GM10266 (cell line): ENCODE results near the gene ANGEL1.

Experiments used
- DNase-seq: peaks from one replicate; pipeline ENCODE4 v3.0.0; 2012; ENCODE audit errors: extremely low spot score
- TF ChIP-seq, protein P1 (sequence below): IDR thresholded peaks from 2 replicates; pipeline ENCODE4 v1.5.1; 2012; ENCODE audit warnings: mild to moderate bottlenecking, low read depth; ENCODE audit not compliant: control insufficient read depth, insufficient read depth; ENCODE audit errors: missing control alignments

ANGEL1 gene

GRCh38 chr14:76784266-76784874, 28.3 kb downstream of the ANGEL1 start:
- DNase-seq, result no peak

DNA sequence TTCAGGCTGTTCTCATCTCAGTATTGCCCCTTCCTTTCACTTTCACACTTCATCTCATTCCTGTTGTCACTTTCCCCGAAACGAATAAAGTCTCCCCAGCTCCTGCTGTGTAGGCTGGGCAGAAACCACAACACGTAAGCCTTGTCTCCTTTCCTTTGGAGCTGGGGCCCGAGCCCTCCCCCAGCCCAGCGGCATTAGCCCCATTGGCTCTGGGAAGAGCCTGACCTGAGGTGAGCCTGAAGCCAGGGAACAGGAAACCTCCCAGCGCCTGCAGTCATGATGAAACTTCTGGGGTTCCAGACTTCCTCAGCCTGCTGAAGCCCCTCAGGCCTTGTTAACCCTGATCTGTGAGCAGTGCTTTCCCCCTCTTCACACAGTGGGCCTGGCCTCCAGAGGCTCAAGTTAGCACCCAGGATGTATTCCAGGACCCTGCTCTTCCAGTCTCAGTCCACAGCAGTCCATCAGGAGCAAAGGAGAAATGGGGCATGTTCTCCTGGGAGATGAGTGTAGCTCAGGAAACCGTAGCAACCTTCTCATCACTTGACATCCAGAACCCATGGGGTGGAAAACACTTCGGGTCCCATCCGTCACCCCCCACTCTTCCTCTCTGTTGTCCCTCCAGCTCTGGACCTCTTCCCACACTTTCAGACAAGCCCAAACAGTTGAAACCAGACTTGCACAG, 29.7 kb downstream of the ANGEL1 start:
- DNase-seq, result no peak
- TF ChIP-seq, protein P1, sequence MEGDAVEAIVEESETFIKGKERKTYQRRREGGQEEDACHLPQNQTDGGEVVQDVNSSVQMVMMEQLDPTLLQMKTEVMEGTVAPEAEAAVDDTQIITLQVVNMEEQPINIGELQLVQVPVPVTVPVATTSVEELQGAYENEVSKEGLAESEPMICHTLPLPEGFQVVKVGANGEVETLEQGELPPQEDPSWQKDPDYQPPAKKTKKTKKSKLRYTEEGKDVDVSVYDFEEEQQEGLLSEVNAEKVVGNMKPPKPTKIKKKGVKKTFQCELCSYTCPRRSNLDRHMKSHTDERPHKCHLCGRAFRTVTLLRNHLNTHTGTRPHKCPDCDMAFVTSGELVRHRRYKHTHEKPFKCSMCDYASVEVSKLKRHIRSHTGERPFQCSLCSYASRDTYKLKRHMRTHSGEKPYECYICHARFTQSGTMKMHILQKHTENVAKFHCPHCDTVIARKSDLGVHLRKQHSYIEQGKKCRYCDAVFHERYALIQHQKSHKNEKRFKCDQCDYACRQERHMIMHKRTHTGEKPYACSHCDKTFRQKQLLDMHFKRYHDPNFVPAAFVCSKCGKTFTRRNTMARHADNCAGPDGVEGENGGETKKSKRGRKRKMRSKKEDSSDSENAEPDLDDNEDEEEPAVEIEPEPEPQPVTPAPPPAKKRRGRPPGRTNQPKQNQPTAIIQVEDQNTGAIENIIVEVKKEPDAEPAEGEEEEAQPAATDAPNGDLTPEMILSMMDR, result no peak

More at GRCh38 chr14:76784266-76784874, 28.3 kb downstream of the ANGEL1 start:
- TF ChIP-seq, protein P1, result no peak

DNA sequence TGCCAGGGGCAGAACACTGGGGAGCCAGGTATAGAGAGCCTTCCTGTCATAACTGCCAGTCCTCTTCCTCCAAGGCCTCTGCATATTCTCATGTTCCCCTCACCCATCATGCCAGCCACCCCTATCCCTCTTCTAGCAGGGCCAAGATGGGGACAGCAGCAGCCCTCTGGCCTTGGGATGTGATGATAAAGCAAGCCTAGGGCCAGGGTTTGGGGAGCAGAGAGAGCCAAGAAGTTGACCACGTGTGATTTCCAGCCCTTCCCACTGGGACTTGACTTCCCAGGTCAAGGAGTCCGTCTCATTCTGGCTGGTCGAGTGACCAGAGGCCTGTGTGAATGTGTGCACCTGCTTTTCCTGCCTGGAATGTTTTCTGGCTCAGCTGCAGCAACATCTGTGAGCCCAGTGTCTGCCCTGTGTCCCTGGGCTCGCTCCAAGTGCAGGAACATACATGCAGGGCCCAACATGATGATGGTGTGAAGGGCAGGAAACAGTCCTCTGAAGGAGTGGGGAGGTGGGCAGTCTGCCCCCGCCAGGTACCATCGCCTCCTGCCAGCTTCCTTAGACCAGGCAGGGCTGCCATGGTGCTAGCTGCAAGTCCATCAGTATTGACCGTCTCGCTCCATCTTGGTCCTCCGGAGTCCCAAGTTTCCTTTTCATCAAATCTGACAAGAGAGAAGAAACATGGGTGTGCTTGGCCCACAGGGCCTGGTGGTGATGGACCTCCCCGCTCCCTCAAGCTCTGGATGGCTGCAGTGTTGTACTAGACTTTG, 30.4 kb downstream of the ANGEL1 start:
- TF ChIP-seq, protein P1, result no peak
- DNase-seq, result no peak

DNA sequence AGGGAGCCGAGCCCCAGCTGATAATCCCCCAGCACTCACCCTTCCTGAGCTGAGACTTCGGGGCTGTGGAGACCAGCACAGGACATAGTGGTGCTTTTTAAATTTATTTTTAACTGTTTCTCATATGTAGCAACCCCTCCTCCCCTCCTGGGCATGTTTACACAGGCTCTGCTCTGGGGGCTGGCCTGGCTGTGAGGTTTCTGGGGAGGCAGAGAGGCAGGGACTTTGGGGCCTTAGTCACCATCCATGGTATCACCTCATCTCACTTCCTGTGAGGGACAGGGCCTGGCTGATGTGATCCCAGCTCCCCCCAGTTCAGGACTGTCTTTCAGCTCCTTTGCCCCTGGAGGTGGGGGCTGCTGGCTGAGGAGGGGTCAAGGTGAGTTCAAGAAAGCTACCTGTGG, 31.0 kb downstream of the ANGEL1 start:
- DNase-seq, result no peak
- TF ChIP-seq, protein P1, result no peak

DNA sequence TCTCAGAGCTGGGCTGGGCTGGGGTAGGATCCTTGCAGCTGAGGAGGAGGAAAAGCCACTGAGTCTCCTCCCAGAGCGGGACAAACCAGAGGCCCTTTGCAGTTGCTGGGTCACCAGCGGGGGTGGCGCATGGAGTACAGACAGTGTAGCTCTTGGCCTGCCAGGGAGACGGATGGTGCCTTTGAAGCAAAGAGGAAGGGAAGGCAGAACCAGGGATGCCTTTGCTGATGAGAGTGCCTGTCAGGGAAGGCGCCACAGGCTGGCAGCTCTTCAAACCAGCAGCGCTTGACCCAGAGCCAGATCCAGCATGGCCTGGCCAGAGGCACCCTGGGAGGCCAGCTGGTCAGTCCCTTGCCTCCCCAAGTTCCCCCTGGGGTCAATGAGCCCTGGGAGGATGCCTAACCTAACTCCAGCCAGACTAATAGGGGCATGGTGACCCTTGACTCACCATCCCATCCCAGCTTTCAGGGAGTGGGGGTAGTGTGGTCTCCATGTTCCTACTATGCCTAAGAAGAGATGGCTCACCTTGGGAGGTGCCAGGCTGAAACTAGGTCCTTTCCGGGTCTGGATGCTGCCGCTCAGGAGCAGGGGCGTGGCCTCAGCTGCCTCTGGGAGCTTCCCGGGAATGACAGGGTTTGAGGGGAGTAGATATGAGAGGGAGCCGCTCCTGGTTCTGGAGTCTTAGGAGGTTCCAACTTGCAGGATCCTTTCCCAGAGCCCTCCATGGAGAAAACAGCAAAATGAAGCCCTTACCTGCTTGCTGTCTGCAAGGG, 31.6 kb downstream of the ANGEL1 start:
- no peak for DNase-seq
- TF ChIP-seq, protein P1, result no peak

DNA sequence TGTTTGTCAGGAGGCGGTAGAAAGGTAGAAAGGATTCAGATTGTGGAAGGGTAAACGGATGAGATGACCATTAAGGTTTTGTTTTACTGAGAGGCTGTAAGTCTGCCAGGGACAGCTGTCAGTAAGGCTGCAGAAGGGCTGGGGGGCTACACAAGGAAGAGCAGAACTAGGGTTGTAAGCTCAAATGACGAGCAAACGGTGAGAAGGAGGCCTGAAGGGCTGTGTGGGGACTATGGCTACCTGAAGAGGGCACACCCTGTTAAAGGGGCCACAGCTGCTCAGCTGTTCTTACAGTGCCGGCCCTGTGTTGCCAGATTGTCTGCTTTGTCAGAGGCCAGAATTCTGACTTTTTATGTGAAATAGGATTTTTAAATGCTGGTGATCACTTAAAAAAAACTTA, 32.3 kb downstream of the ANGEL1 start:
- TF ChIP-seq, protein P1, result no peak
- no peak for DNase-seq
